HL-60 (cell line): Measurements from ENCODE around the gene LYRM1.

Experiments
- DNase-seq, 2 experiments: peaks; one replicate each; pipeline ENCODE4 v3.0.0-alpha.2; 2010 to 2020; ENCODE audit warnings: low read depth in 1 of 2, low spot score in 1 of 2
- H3K27ac ChIP-seq: fragments of 250-450 bp; sonication (Bioruptor Pico); replicated peaks from 2 replicates; pipeline ENCODE4 v1.5.1; 2020; ENCODE audit warnings: mild to moderate bottlenecking, moderate library complexity
- H3K27me3 ChIP-seq: fragments of 250-450 bp; sonication (Bioruptor Pico); 2 replicates; pipeline ENCODE4 v1.5.1; 2021; ENCODE audit warnings: mild to moderate bottlenecking, moderate library complexity; ENCODE audit not compliant: insufficient read depth, poor library complexity, severe bottlenecking
- H3K4me3 ChIP-seq: replicated peaks from 2 replicates; pipeline ENCODE4 v1.5.1; 2011; ENCODE audit warnings: mild to moderate bottlenecking, control low read depth, low read length; ENCODE audit not compliant: insufficient read depth
- CTCF ChIP-seq: IDR thresholded peaks from one replicate; pipeline ENCODE4 v1.5.1; 2011; ENCODE audit warnings: low read length, control low read depth, inconsistent platforms; ENCODE audit not compliant: insufficient read depth
- GABPA ChIP-seq: IDR thresholded peaks from 2 replicates; pipeline ENCODE4 v1.6.1; 2012; ENCODE audit warnings: low read depth
- POLR2AphosphoS5 ChIP-seq: IDR thresholded peaks from 2 replicates; pipeline ENCODE4 v1.6.1; 2012; ENCODE audit warnings: low read depth
- REST ChIP-seq: IDR thresholded peaks from 2 replicates; pipeline ENCODE4 v1.6.1; 2012; ENCODE audit warnings: low read depth; ENCODE audit not compliant: insufficient replicate concordance
- SPI1 ChIP-seq: IDR thresholded peaks from 2 replicates; pipeline ENCODE4 v1.6.1; 2012; ENCODE audit warnings: low read depth, mild to moderate bottlenecking, borderline replicate concordance

LYRM1 gene

GRCh38 chr16:20879175-20880040, 21.2 kb upstream of the LYRM1 start:
- Histone ChIP-seq H3K4me3 (no peak overlapping the region), H3K27ac (no peak overlapping the region), H3K27me3 (no peaks in the 10 kb centered on the region)
- DNase-seq = no peak
- no peak for TF ChIP-seq POLR2AphosphoS5
- TF ChIP-seq CTCF = no peak
- no peak for TF ChIP-seq REST
- TF ChIP-seq SPI1 = no peak
- TF ChIP-seq GABPA = no peak

- Histone ChIP-seq H3K4me3 (no peak overlapping the region), H3K27me3 (no peaks in the 10 kb centered on the region), H3K27ac (no peak overlapping the region)
- DNase-seq = no peak
- no peak for TF ChIP-seq POLR2AphosphoS5
- TF ChIP-seq REST = no peak
- TF ChIP-seq SPI1 = no peak
- TF ChIP-seq CTCF = no peak
- TF ChIP-seq GABPA = no peak
These were observed 19.6 kb upstream of the LYRM1 start for GRCh38 chr16:20880867-20881502.

- TF ChIP-seq GABPA = no peak
- TF ChIP-seq SPI1 = no peak
- Histone ChIP-seq H3K27me3 (no peaks in the 10 kb centered on the region), H3K4me3 (no peak overlapping the region), H3K27ac (no peak overlapping the region; the same call in 1 of the 2 replicates)
- no peak for DNase-seq
These were observed 19.1 kb upstream of the LYRM1 start for GRCh38 chr16:20881503-20881878.

- TF ChIP-seq GABPA (no peak), SPI1 (no peak), POLR2AphosphoS5 (no peak), CTCF (no peak), REST (no peak)
- H3K4me3 ChIP-seq = no peak overlapping the region
- H3K27ac ChIP-seq = peak overlapping the region; percentile 12; the same call in 1 of the 2 replicates
- H3K27me3 ChIP-seq = no peaks in the 10 kb centered on the region
- no peak for DNase-seq
These were observed 16.9 kb upstream of the LYRM1 start for GRCh38 chr16:20883554-20884239.
